ENCODE results near the gene ISG15.
A peak's percentile ranks its signal among the peaks of the same experiment; 100 is the strongest.
"Not testable (repeated sequence)": the region's sequence is repeated elsewhere in the genome, so short reads cannot be mapped to it uniquely, and the experiment has no call there.

ISG15 gene

DNA sequence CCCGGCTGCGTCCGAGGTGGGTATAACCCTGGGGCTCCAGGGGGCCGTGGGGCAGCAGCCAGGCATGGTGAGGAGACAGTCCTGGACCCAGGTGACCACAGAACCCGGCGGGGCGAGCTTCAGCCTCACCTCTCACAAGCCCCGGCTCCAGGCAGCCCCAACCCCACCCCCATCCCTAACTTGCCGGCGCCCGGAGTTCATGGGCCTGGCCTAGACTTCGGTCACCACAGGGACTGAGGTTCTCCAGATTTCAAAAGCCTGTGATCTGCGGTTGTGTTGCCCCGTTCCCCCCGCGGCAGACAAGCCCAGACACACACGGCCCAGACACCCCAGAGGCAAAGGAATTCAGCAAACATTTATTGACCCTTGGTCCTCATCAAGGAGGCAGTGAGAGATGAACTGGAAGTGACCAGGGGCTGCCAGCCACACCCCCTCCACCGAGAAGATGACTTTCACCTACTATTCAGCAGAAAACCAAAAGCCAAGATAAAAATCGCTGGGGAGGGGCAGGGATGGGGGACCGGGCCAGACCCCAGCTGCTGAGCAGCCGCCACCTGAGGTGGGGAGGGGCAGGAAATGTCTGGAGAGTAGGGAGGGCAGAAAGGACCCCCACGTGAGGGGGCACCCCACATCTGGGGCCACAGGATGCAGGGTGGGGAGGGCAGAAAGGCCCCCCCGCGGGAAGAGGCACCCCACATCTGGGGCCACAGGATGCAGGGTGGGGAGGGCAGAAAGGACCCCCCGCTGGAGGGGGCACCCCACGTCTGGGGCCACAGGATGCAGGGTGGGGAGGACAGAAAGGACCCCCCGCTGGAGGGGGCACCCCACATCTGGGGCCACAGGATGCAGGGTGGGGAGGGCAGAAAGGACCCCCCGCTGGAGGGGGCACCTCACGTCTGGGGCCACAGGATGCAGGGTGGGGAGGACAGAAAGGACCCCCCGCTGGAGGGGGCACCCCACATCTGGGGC lies 17.3 kb upstream of the ISG15 start:
- no peak for DNase-seq

DNA sequence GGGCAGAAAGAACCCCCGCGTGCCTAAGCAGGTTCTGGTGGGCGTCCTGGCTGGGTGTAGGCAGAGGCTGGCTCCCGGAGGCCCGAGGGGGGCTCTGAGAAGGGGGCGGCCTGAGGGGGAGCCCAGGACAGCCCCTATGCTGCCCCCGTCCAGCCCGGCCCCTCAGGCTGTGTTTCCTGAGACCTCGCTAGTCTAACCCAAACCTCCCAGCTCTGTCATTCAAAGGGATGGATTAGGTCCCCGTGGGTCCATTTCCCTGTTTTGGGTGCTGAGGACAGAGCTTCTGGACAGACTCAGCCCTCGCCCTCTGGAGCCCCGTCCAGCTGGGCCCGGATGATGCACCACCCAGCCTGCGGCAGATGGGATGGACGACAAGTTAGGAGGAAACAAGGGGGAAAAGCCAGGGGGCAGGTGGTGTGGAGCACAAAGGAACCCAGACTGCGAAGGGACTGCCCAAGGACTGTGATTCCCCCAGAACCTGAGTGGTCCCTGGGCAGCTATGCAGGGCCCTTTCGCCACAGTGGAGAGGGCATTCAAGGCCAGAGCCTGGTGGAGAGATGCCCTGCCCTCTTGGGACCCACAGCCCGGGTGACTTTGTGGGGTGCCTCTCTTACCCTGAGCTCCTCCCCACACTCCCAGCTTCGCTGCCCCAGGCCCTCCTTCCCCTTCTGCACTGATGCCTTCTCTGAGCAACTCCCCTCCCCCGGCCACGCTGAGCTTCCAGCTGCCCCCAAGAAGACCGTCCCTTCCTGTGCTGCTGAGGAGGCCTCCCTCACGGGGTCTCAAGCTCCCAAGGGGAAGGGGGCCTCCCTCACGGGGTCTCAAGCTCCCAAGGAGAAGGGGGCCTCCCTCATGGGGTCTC lies 16.2 kb upstream of the ISG15 start:
- DNase-seq: no peak

DNA sequence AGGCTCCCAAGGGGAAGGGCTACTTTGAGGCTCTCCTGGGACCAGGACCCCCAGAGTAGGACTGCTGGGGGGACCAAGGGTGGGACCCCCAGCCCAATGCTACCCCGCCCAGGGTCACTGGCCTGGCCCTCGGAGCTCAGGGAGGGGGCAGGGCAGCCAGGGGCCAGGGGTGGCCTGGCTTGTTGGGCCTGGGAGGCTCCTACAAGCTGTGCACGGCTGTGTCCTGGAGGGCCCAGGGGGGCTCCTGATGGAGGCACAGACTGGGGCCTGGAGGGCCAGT lies 15.6 kb upstream of the ISG15 start:
- no peak for DNase-seq

DNA sequence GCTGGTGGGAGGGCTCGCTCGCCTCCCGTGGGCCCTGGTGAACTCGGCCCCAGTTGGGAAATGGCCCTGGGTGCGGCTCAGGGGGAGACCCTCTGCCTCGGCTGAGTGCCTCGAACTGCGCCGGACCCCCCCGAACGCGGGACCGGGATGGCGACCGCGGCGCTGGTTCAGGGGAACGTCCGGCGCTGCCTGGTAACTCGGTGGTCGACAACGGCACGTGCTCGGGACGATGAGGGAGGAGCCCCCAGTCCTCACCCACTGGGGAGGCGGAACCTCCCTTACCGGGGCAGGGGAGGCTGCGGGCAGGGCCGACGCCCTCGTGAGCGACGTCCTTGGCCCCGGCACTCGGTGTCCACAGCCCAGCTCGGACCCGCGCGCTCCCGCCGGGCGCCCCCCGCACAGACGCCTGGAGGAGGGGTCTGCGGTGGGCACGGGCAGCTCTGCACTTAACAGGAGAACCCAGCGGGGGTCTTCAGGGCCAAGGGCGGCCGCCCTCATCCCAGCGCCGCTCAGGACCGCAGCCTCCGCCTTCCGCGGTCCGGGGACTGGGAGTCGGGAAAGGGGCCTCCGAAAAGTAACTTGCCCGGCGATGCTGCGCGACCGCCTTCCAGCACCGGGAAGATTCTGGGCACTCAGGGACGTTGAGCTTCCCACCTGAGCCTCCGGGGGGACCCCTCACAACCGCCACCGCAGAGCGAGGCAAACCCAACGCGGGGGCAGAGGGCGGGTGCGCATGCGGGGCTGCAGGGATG lies 15.1 kb upstream of the ISG15 start:
- DNase-seq: no peak

DNA sequence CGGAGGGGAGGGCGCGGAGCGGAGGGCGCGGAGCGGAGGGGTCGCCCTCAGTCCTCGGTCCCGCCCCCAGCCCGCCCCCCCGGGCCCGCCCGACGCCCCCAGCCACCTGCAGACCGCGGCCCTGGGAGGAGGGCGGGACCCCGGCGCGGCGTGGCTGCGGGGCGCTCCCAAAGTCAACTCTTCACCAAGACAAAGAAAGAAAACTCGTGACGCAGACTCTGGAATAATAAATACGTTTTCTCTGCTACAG lies 14.6 kb upstream of the ISG15 start:
- peak in 1 of 6 experiments; percentile 30 for DNase-seq

DNA sequence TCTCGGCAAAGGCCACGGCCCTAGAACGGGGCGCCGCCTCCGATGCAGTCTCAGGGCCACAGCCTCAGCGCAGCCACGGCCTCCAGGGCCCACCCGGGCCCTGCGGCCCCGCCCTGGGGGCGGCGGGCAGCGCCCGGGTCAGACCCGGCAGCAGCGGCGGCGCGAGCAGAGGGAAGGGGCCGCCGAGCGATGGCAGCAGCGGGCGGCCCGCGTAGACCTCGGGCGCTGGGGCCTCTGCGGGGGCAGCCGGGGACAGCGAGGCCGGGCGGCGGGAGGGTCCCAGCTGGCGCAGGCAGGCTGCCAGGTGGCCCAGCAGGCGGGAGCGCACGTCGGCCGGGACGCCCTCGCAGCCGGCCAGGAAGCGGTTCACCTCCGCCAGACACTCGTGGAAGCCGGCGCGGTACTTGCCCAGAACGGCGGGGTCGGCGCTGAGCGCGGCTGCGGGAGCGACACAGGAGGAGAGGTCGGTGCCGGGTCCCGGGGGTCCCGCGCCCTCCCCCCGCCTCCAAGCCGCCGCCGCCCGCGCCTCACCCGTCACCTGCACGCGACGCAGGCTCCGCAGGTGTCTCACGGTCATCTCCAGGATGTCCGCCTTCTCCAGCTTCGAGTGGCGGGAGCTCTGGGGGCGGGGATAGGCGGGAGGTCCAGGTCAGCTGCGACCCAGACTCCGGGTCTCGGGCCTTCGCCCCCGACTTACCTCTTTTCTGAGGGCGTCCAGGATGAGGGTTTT lies 14.1 kb upstream of the ISG15 start:
- DNase-seq: peak in 4 of 6 experiments; percentile 10 to 54 (median 47)

DNA sequence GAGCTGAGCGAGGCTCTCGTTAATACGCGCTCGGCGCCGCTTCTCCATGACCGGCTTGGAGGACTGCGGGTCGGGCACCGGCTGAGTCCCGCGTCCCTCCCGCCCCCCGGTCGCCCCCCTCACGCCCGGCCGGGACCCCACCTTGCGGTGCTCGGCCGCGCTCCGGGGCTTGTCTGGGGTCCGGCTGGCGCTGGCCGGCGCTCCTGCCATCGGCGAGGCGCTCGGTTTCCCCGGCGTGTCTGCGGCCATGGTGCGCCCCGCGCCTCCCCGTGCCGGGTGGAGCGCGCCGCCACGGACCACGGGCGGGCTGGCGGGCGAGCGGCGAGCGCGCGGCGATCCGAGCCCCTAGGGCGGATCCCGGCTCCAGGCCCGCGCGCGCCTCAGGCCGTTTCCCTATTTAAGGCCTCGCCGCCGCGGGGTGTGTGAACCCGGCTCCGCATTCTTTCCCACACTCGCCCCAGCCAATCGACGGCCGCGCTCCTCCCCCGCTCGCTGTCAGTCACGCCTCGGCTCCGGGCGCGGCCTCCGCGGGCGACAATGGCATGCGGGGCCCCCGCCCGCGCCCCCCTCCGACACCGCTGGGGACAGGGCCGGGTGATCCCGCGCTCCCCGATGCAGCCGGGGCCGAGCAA lies 13.5 kb upstream of the ISG15 start, which contains the start of gene HES4:
HES4 (minus strand) TSS at position 373 of the 632 bp plus-strand sequence; CDS start at position 249, 124 bp downstream.
- peak in 5 of 6 experiments; percentile 53 to 62 (median 56) for DNase-seq

DNA sequence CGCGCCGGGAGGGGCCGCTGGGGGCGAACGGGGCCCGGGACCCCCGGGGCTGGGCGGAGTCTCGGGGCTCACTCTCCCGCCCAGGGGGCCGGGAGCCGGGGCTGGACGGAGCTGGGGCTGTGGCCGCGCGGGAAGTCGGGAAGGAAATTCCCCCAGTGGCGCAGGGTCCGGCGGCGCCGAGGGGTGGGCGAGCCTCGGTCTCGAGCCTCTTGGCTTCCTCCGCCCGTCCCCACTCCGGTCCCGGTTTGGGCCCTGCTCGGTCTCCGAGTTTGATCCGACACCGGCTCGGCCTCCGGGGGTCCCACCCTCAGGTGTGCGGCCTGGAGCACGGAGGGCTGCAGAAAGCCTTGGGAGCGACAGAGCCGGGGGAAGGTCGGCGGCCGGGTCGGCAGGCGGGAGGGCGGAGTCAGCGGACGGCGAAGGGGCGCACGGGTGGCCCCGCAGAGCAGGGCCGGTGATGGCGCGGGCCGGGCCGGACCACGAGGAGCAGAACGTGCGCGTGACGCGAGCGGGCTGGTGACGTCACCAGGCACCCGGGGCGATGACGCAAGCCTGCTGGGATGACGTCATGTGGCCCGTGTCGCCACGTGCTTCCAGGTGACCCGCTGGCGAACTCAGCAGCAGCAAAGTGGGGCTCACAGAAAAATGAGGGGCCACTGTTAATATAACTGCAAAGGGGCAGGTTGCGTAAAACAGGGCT lies 12.8 kb upstream of the ISG15 start:
- peak; percentile 60 to 77 (median 69) for DNase-seq

DNA sequence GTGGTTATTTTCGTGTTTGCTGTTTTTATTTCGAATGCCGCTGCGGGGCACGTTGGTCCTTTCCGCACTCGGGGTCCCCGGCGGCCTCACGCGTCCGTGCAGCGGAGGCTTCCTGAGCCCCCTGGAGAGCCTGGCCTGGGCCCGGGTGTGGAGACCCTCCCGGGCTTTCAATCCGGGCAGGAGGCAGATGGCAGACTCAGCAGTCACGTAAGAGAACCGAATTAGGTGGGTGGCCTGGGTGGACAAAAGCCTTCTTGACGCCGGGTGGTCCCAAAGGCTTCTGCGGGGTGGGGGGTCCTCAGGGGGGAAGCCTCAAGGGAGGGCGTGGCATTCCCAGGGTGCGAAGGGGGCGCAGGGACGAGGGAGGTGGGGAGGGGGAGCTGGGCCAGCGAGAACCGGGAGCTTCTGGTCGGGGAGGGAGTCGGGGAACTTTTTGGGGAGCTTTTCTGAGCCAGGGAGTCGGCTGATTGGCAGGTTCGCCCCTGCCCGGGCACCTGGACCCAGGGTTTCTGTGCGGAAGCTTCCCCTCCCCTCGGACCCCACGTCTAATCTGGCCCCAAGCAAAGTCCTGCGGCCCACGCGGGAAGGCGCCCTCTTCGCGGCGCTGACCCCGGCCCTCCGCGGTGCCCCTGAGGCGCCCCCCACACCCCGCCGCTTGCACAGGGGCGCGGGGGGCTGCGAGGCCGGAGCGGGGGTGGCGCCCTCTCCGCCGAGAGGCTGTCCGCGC lies 12.1 kb upstream of the ISG15 start:
- peak in 2 of 6 experiments; percentile 49 to 54 for DNase-seq

DNA sequence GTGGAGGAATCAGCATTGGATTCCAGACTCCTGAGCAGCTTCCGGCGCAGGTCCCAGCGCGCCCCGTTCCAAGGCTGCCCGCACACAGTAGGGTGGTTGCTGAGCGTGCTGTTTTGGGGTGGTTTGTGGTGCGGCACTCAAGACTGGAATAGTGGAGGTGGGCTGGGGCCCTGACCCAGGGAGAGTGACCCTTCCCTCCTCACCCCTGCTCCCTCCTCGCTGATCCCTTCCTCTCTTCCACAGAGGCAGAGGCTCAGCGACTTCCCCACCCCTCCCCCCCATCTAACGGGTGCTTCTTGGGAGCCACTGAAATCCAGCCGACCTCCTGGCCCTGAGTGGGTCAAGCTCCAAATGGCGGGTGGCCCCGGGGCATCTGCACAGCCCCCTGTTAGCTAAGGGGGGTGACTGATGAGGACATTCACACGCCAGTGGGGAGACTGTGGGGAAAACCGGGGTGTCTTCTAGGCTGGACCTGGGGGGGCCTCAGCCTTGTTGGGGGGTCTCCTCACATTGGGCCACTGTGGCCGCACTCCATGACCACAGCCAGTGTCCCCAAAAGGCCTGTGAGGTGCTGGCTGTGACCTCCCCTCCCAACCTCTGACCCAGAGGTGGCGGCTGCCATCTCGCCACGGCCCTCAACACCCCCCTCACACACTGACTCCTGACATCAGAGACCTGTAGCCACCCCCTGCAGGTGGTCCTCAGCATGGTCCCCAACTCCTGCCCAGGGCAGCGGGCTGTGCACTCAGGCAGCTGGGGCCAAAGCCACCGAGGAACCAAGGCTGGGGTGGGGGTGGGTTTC lies 9.5 kb upstream of the ISG15 start:
- DNase-seq: no peak

DNA sequence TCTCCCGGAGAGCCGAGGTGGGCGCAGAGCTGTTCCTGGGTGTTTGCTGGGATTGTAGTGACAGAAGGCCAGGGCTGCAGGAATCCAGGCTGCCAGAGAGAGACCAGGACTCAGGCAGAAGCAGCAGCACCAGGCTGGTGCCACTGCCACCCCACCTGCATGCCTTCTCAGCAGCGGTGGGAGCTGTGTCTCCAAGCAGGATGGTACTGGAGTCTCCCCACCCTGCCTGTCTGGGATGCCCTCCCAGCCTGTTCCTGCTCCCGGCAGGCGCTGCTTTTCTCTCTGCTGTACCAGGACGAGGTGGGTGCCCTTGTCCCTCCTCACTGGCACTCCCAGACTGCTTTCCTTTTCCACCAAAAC lies 8.9 kb upstream of the ISG15 start:
- no peak for DNase-seq

DNA sequence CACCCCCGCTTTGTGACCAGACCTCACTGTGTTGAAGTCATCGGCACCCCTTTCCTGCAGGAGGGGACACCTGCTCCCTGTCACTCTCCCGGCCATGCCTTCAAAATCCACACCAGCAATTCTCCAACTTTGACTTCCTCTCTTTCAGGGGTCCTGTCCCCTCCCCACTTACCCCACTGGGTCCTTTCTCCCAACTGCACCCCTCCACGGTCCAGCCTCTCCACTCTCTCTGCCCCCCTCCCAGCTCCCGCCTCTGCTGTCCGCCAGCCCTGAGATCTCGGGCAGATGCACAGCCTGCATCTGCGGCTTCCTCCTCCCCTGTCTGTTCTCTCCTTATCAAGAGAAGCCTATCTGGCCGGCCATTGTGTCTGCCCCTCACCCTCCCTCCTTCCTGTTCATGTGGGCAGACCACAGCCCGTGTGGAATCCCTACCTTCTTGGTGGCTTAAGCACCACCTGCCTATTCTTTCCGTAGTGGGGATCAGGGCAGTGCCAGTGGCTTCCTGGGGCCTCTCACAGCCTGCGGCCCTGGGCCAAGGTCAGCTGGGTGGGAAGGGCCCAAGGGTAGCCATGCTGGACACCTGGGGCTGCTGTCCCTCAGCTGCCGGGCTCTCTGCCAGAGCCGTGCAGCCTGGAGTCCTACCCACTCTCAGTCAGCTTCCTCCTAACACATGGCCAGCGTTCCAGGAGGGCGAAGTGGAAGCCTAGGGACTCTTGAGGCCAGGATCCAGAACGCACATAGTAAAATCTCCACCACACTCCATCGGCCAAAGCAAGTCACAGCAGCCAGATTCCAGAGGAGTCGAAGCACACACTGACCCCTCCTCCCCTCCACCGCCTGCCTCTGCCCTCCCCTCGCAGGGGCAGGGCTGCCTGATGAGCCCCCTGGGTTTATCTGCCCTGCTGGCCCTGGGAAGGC lies 8.3 kb upstream of the ISG15 start:
- no peak for DNase-seq

DNA sequence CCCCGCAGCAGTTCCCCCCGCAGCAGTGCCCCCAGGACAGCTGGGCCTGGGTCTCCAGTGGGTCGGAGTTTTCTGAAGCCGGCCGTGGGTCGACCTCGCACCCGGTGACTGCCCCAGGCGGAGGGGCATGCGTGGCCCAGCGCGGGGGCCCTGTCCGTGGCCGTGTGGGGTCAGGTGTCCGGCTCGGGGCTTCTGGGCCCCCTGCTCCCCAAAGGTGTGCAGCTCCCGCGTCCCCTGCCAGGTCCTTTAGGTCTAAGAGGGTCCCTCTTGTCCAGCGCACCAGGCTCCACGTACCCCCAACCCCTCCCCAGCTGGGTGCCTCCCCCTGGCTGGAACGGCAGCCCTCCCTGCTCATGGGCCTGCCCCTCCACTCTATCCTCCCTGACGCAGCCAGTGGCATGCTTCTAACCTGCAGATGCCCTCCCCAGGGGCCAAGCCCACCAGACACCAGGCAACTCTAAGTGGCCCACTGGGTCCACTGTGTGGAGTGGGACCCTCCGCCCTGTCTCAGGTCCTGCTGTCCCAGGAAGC lies 7.5 kb upstream of the ISG15 start:
- DNase-seq: no peak

DNA sequence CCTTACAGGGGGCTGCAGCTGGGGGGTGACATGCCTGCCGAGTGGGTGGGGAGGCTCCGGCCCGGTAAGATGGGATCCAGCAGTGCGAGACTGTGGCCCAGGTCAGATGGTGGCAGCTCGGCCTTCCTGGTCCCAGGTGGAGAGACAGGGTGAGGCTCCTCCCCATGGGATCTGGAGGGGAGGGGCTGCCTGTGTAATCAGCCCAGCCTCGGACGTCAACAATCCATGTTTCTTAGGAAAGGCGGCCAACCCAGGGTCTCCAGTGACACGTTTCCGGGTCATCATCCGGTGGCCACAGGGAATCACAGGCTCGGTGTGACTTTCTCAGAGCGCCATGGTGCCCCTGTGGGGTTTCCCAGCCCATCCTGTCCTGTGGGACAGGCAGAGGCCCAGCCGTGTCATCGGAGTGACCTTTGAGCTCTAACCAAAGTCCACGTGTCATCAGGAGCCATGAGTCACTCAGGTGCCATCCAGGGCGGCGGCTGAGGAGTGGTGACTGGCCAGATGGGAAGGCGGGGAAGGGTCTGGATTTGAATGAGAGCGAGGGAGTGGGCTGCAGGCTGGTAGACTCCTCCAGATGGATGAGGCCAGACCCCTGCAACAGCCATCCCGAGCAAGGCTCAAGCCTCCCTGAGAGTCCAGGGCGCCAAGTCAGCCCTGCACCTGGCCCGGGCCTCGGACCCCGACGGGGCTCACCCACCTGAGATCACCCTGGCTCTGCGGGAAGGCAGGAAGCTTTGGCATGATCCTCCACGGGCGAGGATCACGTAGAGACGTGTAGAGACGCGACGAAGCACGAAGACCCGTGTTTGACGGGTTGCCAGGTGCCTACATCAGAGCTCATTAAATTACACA lies 6.8 kb upstream of the ISG15 start:
- DNase-seq: no peak

DNA sequence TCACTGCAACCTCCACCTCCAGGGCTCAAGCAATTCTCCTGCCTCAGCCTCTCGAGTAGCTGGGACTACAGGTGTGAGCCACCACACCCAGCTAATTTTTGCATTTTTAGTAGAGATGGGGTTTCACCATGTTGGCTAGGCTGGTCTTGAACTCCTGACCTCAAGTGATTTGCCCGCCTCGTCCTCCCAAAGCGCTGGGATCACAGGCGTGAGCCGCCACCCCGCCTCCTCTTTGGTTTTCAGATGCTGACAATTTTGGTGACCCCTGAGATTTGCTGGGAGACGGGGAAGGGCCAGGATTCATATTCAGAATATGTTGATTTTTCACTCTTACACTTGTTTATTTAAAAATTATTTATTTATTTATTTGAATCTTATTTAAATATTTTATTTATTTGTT lies 3.2 kb upstream of the ISG15 start:
- DNase-seq: not testable (repeated sequence)

DNA sequence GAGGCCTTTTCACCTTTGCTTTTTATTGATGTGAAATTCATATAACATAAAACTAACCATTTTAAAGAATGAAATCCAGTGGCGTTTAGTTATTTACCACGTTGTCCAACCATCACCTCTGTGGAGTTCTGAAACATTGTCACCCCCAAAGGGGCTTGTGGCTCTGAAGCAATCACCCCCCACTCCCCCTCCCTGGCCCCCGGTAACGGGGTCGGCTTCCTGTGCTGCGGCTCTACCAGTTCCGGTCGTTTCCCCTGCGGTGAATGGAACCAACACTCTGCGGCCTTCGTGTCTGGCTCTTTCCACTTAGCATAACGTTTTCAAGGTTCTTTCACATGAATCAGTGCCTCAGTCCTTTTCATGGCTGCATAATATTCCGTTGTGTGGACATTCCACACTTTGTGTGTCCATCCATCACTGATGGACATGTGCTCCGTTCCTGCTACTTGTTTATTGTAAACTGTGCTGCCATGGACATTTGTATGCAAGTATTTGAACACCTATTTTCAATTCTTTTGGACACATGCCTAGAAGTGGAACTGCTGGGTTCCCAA lies 1.8 kb upstream of the ISG15 start:
- no peak for DNase-seq

DNA sequence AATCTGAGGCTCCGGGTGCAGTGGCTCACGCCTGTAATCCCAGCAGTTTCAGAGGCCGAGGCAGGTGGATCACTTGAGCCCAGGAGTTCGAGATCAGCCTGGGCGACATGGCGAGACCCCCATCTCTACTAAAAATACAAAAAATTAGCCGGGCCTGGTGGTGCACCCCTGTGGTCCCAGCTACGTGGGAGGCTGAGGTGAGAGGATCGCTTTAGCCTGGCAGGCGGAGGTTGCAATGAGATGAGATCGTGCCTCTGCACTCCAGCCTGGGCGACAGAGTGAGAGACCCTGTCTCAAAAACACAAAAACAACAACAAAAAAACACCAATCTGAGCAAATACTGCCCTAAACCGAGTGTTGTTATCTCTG lies 577 bp upstream of the ISG15 start:
- DNase-seq: not testable (repeated sequence)

Measured in stimulated activated naive CD4-positive, alpha-beta T cell (primary cell).